H1 (cell line): ENCODE data around the gene C3orf62. TPM values are rescaled to one million over a fixed set of nuclear protein-coding genes. Genes with fewer than 3 reads are reported as not detected.

Experiments used
- CTCF ChIA-PET: fragments of 300-600 bp; sonication (Branson Sonifier 250); formaldehyde crosslinking; loops from one replicate; lab custom pipeline; 2021; ENCODE audit not compliant: partially characterized antibody; lab: Charles Lee
- POLR2A ChIA-PET: fragments of 300-600 bp; sonication (Branson Sonifier 250); formaldehyde crosslinking; loops from one replicate; lab custom pipeline; 2021; ENCODE audit warnings: inconsistent platforms; ENCODE audit not compliant: partially characterized antibody; lab: Charles Lee
- DNase-seq, 2 experiments: peaks; one replicate each; pipeline versions ENCODE4 v3.0.0 to v3.0.0-alpha.2; 2010 to 2022; ENCODE audit warnings: low spot score in 2 of 2, low read depth in 1 of 2, mixed read lengths in 1 of 2
- FAIRE-seq: peaks from 2 replicates; lab custom pipeline; 2011; peaks lifted over from hg19 to GRCh38; lab: Jason Lieb, UNC
- H2AFZ ChIP-seq: 2 replicates; pipeline ENCODE4 v1.8.1; 2012; ENCODE audit warnings: low read length, inconsistent platforms
- H2AK5ac ChIP-seq: 2 replicates; pipeline ENCODE4 v1.6.1; 2013; ENCODE audit warnings: low read depth, low read length
- H2BK120ac ChIP-seq: replicated peaks from 2 replicates; pipeline ENCODE3; 2013; ENCODE audit warnings: low read depth, low read length, inconsistent platforms
- H2BK12ac ChIP-seq: 2 replicates; pipeline ENCODE4 v1.6.1; 2013; ENCODE audit warnings: low read depth, low read length
- H2BK15ac ChIP-seq: 2 replicates; pipeline ENCODE4 v1.6.1; 2013; ENCODE audit warnings: low read length
- H2BK20ac ChIP-seq: 2 replicates; pipeline ENCODE4 v1.6.1; 2013; ENCODE audit warnings: low read length
- H2BK5ac ChIP-seq: 2 replicates; pipeline ENCODE4 v1.6.1; 2013; ENCODE audit warnings: low read depth, low read length
- H3K14ac ChIP-seq: 2 replicates; pipeline ENCODE4 v1.6.1; 2013; ENCODE audit warnings: inconsistent platforms; ENCODE audit not compliant: insufficient read length
- H3K18ac ChIP-seq: 2 replicates; pipeline ENCODE4 v1.6.1; 2013; ENCODE audit warnings: low read length; ENCODE audit errors: extremely low read depth
- H3K23ac ChIP-seq: 2 replicates; pipeline ENCODE4 v1.6.1; 2013; ENCODE audit warnings: inconsistent platforms; ENCODE audit not compliant: insufficient read length
- H3K23me2 ChIP-seq: 2 replicates; pipeline ENCODE4 v1.6.1; 2013; ENCODE audit warnings: low read depth, low read length
- H3K27ac ChIP-seq: 2 replicates; pipeline ENCODE4 v1.6.1; 2011; ENCODE audit warnings: low read depth, low read length, inconsistent platforms
- H3K27me3 ChIP-seq, 4 experiments: replicated peaks in 1 of 4; 1 replicate in 1 of 4; 2 replicates in 3 of 4; pipeline versions ENCODE4 v1.6.1 to v1.8.1; 2011 to 2013; ENCODE audit warnings: low read length in 3 of 4, mild to moderate bottlenecking in 3 of 4, inconsistent platforms in 2 of 4, mixed read lengths in 2 of 4, moderate library complexity in 1 of 4; ENCODE audit not compliant: control insufficient read depth in 3 of 4, insufficient read depth in 3 of 4; ENCODE audit errors: extremely low read depth in 1 of 4
- H3K36me3 ChIP-seq, 4 experiments: 2 replicates each; pipeline versions ENCODE4 v1.6.1 to v1.8.1; 2011 to 2013; ENCODE audit warnings: mild to moderate bottlenecking in 4 of 4, low read length in 3 of 4, moderate library complexity in 2 of 4, control low read depth in 1 of 4, inconsistent platforms in 1 of 4; ENCODE audit not compliant: insufficient read depth in 4 of 4, control insufficient read depth in 2 of 4
- H3K4ac ChIP-seq: replicated peaks from 2 replicates; pipeline ENCODE3; 2013; ENCODE audit warnings: low read length, low read depth, mixed read lengths, inconsistent platforms; ENCODE audit not compliant: insufficient read length
- H3K4me1 ChIP-seq, 4 experiments: replicated peaks in 1 of 4; 1 replicate in 1 of 4; 2 replicates in 3 of 4; pipeline versions ENCODE4 v1.6.1 to v1.8.1; 2011 to 2013; ENCODE audit warnings: low read length in 3 of 4, inconsistent platforms in 2 of 4, mixed read lengths in 1 of 4; ENCODE audit not compliant: insufficient read depth in 4 of 4, control insufficient read depth in 3 of 4
- H3K4me2 ChIP-seq, 2 experiments: 2 replicates each; pipeline versions ENCODE4 v1.6.1 to v1.8.1; 2011 to 2013; ENCODE audit warnings: low read depth in 2 of 2, low read length in 2 of 2, control low read depth in 1 of 2, inconsistent platforms in 1 of 2, mild to moderate bottlenecking in 1 of 2; ENCODE audit not compliant: insufficient read depth in 1 of 2
- H3K4me3 ChIP-seq, 4 experiments: fragments of 200-600, 300-600 bp in 1 of 4; sonication (generic), shearing (Covaris generic), sonication (Bioruptor Twin) in 1 of 4; 2 replicates each; pipeline versions ENCODE4 v1.5.1 to v1.8.1; 2011 to 2016; ENCODE audit warnings: low read length in 4 of 4, low read depth in 3 of 4, control low read depth in 2 of 4, inconsistent platforms in 2 of 4, mild to moderate bottlenecking in 2 of 4, mixed read lengths in 1 of 4, moderate library complexity in 1 of 4; ENCODE audit not compliant: insufficient read depth in 2 of 4; ENCODE audit errors: extremely low read depth in 1 of 4
- H3K56ac ChIP-seq: replicated peaks from 2 replicates; pipeline ENCODE3; 2013; ENCODE audit warnings: low read depth, mild to moderate bottlenecking, mixed read lengths, low read length, inconsistent platforms; ENCODE audit not compliant: insufficient read length
- H3K79me1 ChIP-seq: 2 replicates; pipeline ENCODE4 v1.6.1; 2013; ENCODE audit warnings: low read depth, low read length, control low read depth
- H3K79me2 ChIP-seq, 2 experiments: 2 replicates each; pipeline versions ENCODE4 v1.6.1 to v1.8.1; 2012 to 2013; ENCODE audit warnings: low read length in 2 of 2, mild to moderate bottlenecking in 2 of 2, inconsistent platforms in 1 of 2; ENCODE audit not compliant: insufficient read depth in 2 of 2, control insufficient read depth in 1 of 2
- H3K9ac ChIP-seq, 4 experiments: replicated peaks in 1 of 4; 1 replicate in 1 of 4; 2 replicates in 3 of 4; pipeline versions ENCODE4 v1.6.1 to v1.8.1; 2011 to 2013; ENCODE audit warnings: low read depth in 3 of 4, low read length in 3 of 4, control low read depth in 2 of 4, mild to moderate bottlenecking in 2 of 4, moderate library complexity in 2 of 4, inconsistent platforms in 1 of 4; ENCODE audit errors: extremely low read depth in 1 of 4
- H3K9me3 ChIP-seq, 2 experiments: 2 replicates each; pipeline versions ENCODE4 v1.6.1 to v1.8.1; 2012 to 2013; ENCODE audit warnings: mild to moderate bottlenecking in 2 of 2, moderate library complexity in 2 of 2, control low read depth in 1 of 2, inconsistent platforms in 1 of 2, low read depth in 1 of 2, low read length in 1 of 2, mixed read lengths in 1 of 2; ENCODE audit not compliant: insufficient read depth in 2 of 2
- H4K20me1 ChIP-seq, 2 experiments: replicated peaks in 1 of 2; 2 replicates each; pipeline versions ENCODE3 to v1.8.1; 2011 to 2013; ENCODE audit warnings: inconsistent platforms in 2 of 2, low read length in 2 of 2, mild to moderate bottlenecking in 1 of 2; ENCODE audit not compliant: insufficient read depth in 2 of 2, control insufficient read depth in 1 of 2
- H4K5ac ChIP-seq: 2 replicates; pipeline ENCODE4 v1.6.1; 2013; ENCODE audit warnings: low read length, low read depth, mixed read lengths, inconsistent platforms; ENCODE audit not compliant: insufficient read length
- H4K8ac ChIP-seq: 2 replicates; pipeline ENCODE4 v1.8.0; 2013; ENCODE audit warnings: mild to moderate bottlenecking, moderate library complexity, low read length, inconsistent platforms; ENCODE audit not compliant: insufficient read depth; ENCODE audit errors: extremely low read depth
- H4K91ac ChIP-seq: replicated peaks from 2 replicates; pipeline ENCODE3; 2013; ENCODE audit warnings: low read length, mixed read lengths, inconsistent platforms; ENCODE audit not compliant: insufficient read length
- CBX5 ChIP-seq: fragments of 300-800, 300-1000 bp; sonication (generic); IDR thresholded peaks from 2 replicates; pipeline ENCODE4 v1.7.1; 2016; ENCODE audit warnings: antibody characterized with exemption, low read length, low read depth
- GABPA ChIP-seq: IDR thresholded peaks from 2 replicates; pipeline ENCODE4 v1.6.1; 2011; ENCODE audit warnings: mild to moderate bottlenecking, low read length, moderate library complexity, borderline replicate concordance; ENCODE audit not compliant: insufficient read depth
- GTF2F1 ChIP-seq: IDR thresholded peaks from 2 replicates; pipeline ENCODE4 v1.6.1; 2012; ENCODE audit warnings: low read depth, low read length, improper control_type of control experiment, borderline replicate concordance
- PHF8 ChIP-seq: fragments of 200-600 bp; sonication (generic); conservative IDR thresholded peaks from 2 replicates; pipeline ENCODE4 v1.7.1; 2012; ENCODE audit warnings: low read depth, mild to moderate bottlenecking, inconsistent platforms, low read length, moderate library complexity
- POLR2A ChIP-seq, 2 experiments: IDR thresholded peaks; 1 replicate in 1 of 2; 2 replicates in 1 of 2; pipeline ENCODE4 v1.6.1; 2011; ENCODE audit warnings: low read depth in 2 of 2, low read length in 2 of 2, mild to moderate bottlenecking in 2 of 2; ENCODE audit errors: control extremely low read depth in 1 of 2
- RBBP5 ChIP-seq: IDR thresholded peaks from 2 replicates; pipeline ENCODE4 v1.7.1; 2012; ENCODE audit warnings: low read depth, mild to moderate bottlenecking, inconsistent platforms, low read length, moderate library complexity, borderline replicate concordance
- RNF2 ChIP-seq: fragments of 200-900, 300-1000 bp; sonication (generic); IDR thresholded peaks from 2 replicates; pipeline ENCODE4 v1.7.1; 2016; ENCODE audit warnings: borderline replicate concordance, low read depth, mild to moderate bottlenecking, antibody characterized with exemption, low read length; ENCODE audit not compliant: poor library complexity, severe bottlenecking; ENCODE audit errors: missing control alignments
- SRF ChIP-seq: IDR thresholded peaks from 2 replicates; pipeline ENCODE4 v1.6.1; 2011; ENCODE audit warnings: mild to moderate bottlenecking, low read depth, low read length, moderate library complexity
- TCF12 ChIP-seq: IDR thresholded peaks from 2 replicates; pipeline ENCODE4 v1.6.1; 2011; ENCODE audit warnings: low read depth, mild to moderate bottlenecking, low read length
- YY1 ChIP-seq: IDR thresholded peaks from 2 replicates; pipeline ENCODE4 v1.6.1; 2011; ENCODE audit warnings: low read depth, mild to moderate bottlenecking, low read length
- WGBS, 2 experiments: shearing (Covaris generic) in 1 of 2; methylation state at CpG; one replicate each; pipeline versions ENCODE4 v1.1.6 to v1.1.7; 2013 to 2015; ENCODE audit warnings: low lambda C conversion rate in 2 of 2, mixed read lengths in 2 of 2, inconsistent platforms in 1 of 2, low coverage in 1 of 2, missing lambda C conversion rate in 1 of 2; ENCODE audit not compliant: insufficient replicate concordance in 2 of 2, insufficient coverage in 1 of 2, insufficient read length in 1 of 2; ENCODE audit errors: extremely low coverage in 1 of 2, missing lambda C conversion rate in 1 of 2; 5-methylcytosine and 5-hydroxymethylcytosine counted together
- polyA plus RNA-seq, 7 experiments: library from polyadenylated mRNA; depleted of rRNA in 3 of 7; stranded (reverse) in 5 of 7; unstranded in 2 of 7; fragments of >200 nt in 5 of 7; fragments of 200-250 nt in 2 of 7; gene quantifications; 1 replicate in 5 of 7; 2 replicates in 1 of 7; 4 replicates in 1 of 7; pipeline versions ENCODE4 v1.2.1 to v1.2.3, GENCODE V29; 2011 to 2013; ENCODE audit warnings: missing spikeins in 2 of 7, mixed read lengths in 2 of 7
- total RNA-seq: library from RNA; stranded (reverse); fragmentation: NEBNext Ultra II Directional; extraction: Animal tissue kit (Norgen Biotek cat#: 25700); gene quantifications from 2 replicates; pipeline ENCODE4 v1.2.1, GENCODE V29; 2021

Gene C3orf62
- total and polyA plus RNA-seq, 2 of the 8 experiments (the other 6 are each of a cell fraction or from before 2014, with no cell fraction given): 1.1 to 3.0 TPM

DNA sequence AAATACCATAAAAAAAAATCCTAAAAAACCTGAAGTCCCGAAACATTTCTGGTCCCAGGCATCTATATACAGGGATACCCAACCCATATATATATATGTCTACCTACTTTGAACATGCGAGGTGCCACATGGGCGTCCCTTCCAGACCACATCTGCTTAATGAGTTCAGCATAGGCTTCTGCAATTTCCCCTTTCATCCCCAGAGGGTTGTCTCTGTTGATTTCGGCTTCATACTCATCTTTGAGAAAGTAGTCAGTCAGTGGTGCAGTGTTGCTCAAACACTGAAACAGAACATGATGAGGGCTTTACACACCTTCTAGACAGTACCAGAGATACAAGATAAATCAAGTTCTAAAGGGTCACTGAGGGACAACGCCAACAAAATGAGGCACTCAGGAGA, 28.6 kb upstream of the C3orf62 start:
- ChIA-PET CTCF (interaction anchor here (2.6 kb wide), 1 partner anchor 9 kb away, joined by 8 read pairs; no protein-coding TSS in a partner anchor), POLR2A (no interaction called here)
- Histone ChIP-seq H3K9me3 (no peaks in the 10 kb centered on the region), H3K18ac (no peak overlapping the region), H3K36me3 (peaks cover 2 to 27% (median 11%) of the 10 kb centered on the region in 4 experiments; a peak in 6 of 8 replicates), H2BK5ac (no peak overlapping the region), H3K4ac (no peak overlapping the region), H3K14ac (no peak overlapping the region), H3K79me1 (no peaks in the 10 kb centered on the region), H4K91ac (no peak overlapping the region), H3K4me2 (no peak overlapping the region), H2BK12ac (no peak overlapping the region), H3K23ac (no peak overlapping the region), H2BK120ac (no peak overlapping the region), H3K56ac (no peak overlapping the region), H2AK5ac (no peak overlapping the region), H4K5ac (no peak overlapping the region), H2BK20ac (no peak overlapping the region), H3K4me1 (no peaks in the 10 kb centered on the region), H3K79me2 (no peaks in the 10 kb centered on the region), H3K27me3 (no peaks in the 10 kb centered on the region), H2AFZ (no peak overlapping the region), H3K23me2 (no peaks in the 10 kb centered on the region), H3K4me3 (no peak overlapping the region), H4K8ac (no peak overlapping the region), H2BK15ac (no peak overlapping the region), H3K27ac (no peak overlapping the region), H3K9ac (no peak overlapping the region), H4K20me1 (peaks cover 0 to under 1% of the 10 kb centered on the region in 2 experiments)
- TF ChIP-seq GABPA (no peak), GTF2F1 (no peak), TCF12 (no peak), RBBP5 (no peak), SRF (no peak), CBX5 (no peak), YY1 (no peak), RNF2 (no peak), POLR2A (IDR thresholded peaks at IDR 0.05; ENCODE audit: control extremely low read depth in 1 of 2, low read depth in 2 of 2, low read length in 2 of 2) (no peak), PHF8 (no peak)
- FAIRE-seq (no peak), DNase-seq (no peak)
- WGBS, 2 experiments: 87% methylated on average over 5 of the region's 5 CpGs; no CpG with 5 or more reads in 1 of the 2 experiments
